HepG2 (cell line): Measurements from ENCODE around the gene NDC1. TPM values are rescaled to one million over a fixed set of nuclear protein-coding genes. Genes with fewer than 3 reads are reported as not detected.

ENCODE experiments used
- CBX5 ChIP-seq: sonication (generic); formaldehyde crosslinking; IDR thresholded peaks from 2 replicates; pipeline ENCODE4 v1.4.0; 2020; ENCODE audit warnings: missing genetic modification reagents, borderline replicate concordance
- ERF ChIP-seq: IDR thresholded peaks from 2 replicates; pipeline ENCODE4 v1.6.1; 2018; ENCODE audit warnings: missing biosample characterization, missing genetic modification reagents
- GATA4 ChIP-seq: sonication (generic); IDR thresholded peaks from 2 replicates; pipeline ENCODE4 v1.6.1; 2016; ENCODE audit warnings: antibody characterized with exemption, low read depth, borderline replicate concordance
- HDAC1 ChIP-seq: sonication (generic); formaldehyde crosslinking; IDR thresholded peaks from 2 replicates; pipeline ENCODE4 v1.5.1; 2020; ENCODE audit warnings: mild to moderate bottlenecking, missing genetic modification reagents
- HMG20B ChIP-seq: conservative IDR thresholded peaks from 2 replicates; pipeline ENCODE4 v1.6.1; 2016; ENCODE audit warnings: missing genetic modification reagents, missing compliant biosample characterization
- HOXA9 ChIP-seq: sonication (generic); formaldehyde crosslinking; IDR thresholded peaks from 2 replicates; pipeline ENCODE4 v1.8.1; 2022; ENCODE audit warnings: missing genetic modification reagents, mild to moderate bottlenecking, moderate library complexity, borderline replicate concordance
- IRF1 ChIP-seq: sonication (generic); formaldehyde crosslinking; IDR thresholded peaks from 2 replicates; pipeline ENCODE4 v1.4.0; 2020; ENCODE audit warnings: low read depth, mild to moderate bottlenecking, missing genetic modification reagents
- KLF6 ChIP-seq: IDR thresholded peaks from 2 replicates; pipeline ENCODE4 v1.8.0; 2016; ENCODE audit warnings: missing biosample characterization, missing genetic modification reagents
- NFIB ChIP-seq: sonication (generic); formaldehyde crosslinking; IDR thresholded peaks from 2 replicates; pipeline ENCODE4 v1.9.0; 2021; ENCODE audit warnings: missing genetic modification reagents, mild to moderate bottlenecking, borderline replicate concordance
- NFKB2 ChIP-seq: sonication (generic); formaldehyde crosslinking; IDR thresholded peaks from 2 replicates; pipeline ENCODE4 v1.4.0; 2020; ENCODE audit warnings: missing genetic modification reagents, borderline replicate concordance
- SALL1 ChIP-seq: sonication (generic); formaldehyde crosslinking; IDR thresholded peaks from 2 replicates; pipeline ENCODE4 v1.8.0; 2022; ENCODE audit warnings: mild to moderate bottlenecking, missing genetic modification reagents
- SOX13 ChIP-seq, 3 experiments: fragments of 450-650 bp in 1 of 3; sonication (generic) in 1 of 3; formaldehyde crosslinking in 1 of 3; IDR thresholded peaks in 2 of 3; conservative IDR thresholded peaks in 1 of 3; 2 replicates each; pipeline versions ENCODE4 v1.5.0 to v1.6.1; 2016 to 2020; ENCODE audit warnings: antibody characterized with exemption in 1 of 3, mild to moderate bottlenecking in 1 of 3, missing compliant biosample characterization in 1 of 3, missing genetic modification reagents in 1 of 3, moderate library complexity in 1 of 3
- TCF7L2 ChIP-seq: IDR thresholded peaks from 2 replicates; pipeline ENCODE4 v1.6.1; 2011; ENCODE audit warnings: mild to moderate bottlenecking, low read depth, low read length, moderate library complexity
- ZBTB21 ChIP-seq: sonication (generic); formaldehyde crosslinking; IDR thresholded peaks from 2 replicates; pipeline ENCODE4 v1.4.0; 2020; ENCODE audit warnings: missing genetic modification reagents
- ZIK1 ChIP-seq: sonication (generic); formaldehyde crosslinking; IDR thresholded peaks from 2 replicates; pipeline ENCODE4 v1.5.0; 2020; ENCODE audit warnings: mild to moderate bottlenecking, low read depth, missing genetic modification reagents, borderline replicate concordance
- ZKSCAN1 ChIP-seq: fragments of 150-350 bp; IDR thresholded peaks from 2 replicates; pipeline ENCODE4 v1.6.1; 2014; ENCODE audit warnings: low read length
- ZMYM3 ChIP-seq: sonication (generic); formaldehyde crosslinking; IDR thresholded peaks from 2 replicates; pipeline ENCODE4 v1.5.1; 2020; ENCODE audit warnings: mild to moderate bottlenecking, missing genetic modification reagents
- ZNF136 ChIP-seq: sonication (generic); formaldehyde crosslinking; IDR thresholded peaks from 2 replicates; pipeline ENCODE4 v1.8.1; 2022; ENCODE audit warnings: low read depth, mild to moderate bottlenecking, moderate library complexity, missing genetic modification reagents
- ZNF160 ChIP-seq: sonication (generic); formaldehyde crosslinking; IDR thresholded peaks from 2 replicates; pipeline ENCODE4 v1.8.0; 2022; ENCODE audit warnings: mild to moderate bottlenecking, inconsistent platforms, missing genetic modification reagents
- ZNF281 ChIP-seq: sonication (generic); formaldehyde crosslinking; IDR thresholded peaks from 2 replicates; pipeline ENCODE4 v1.4.0; 2020; ENCODE audit warnings: missing genetic modification reagents, borderline replicate concordance
- ZNF431 ChIP-seq: sonication (generic); formaldehyde crosslinking; IDR thresholded peaks from 2 replicates; pipeline ENCODE4 v1.9.0; 2022; ENCODE audit warnings: missing genetic modification reagents, low read depth, mild to moderate bottlenecking, borderline replicate concordance
- ZNF550 ChIP-seq: sonication (generic); formaldehyde crosslinking; IDR thresholded peaks from 2 replicates; pipeline ENCODE4 v1.4.0; 2020; ENCODE audit warnings: mild to moderate bottlenecking, missing genetic modification reagents, borderline replicate concordance
- ZNF737 ChIP-seq: sonication (generic); formaldehyde crosslinking; IDR thresholded peaks from 2 replicates; pipeline ENCODE4 v1.5.0; 2020; ENCODE audit warnings: missing genetic modification reagents, mild to moderate bottlenecking, borderline replicate concordance
- polyA plus RNA-seq, 8 experiments: library from polyadenylated mRNA; depleted of rRNA in 3 of 8; stranded (reverse) in 7 of 8; unstranded in 1 of 8; fragments of >200 nt; fragmentation: Illumina TruSeq in 4 of 8; extraction: Trizol in 4 of 8; gene quantifications; 2 replicates each; pipeline versions ENCODE4 v1.2.1 to v1.2.3, GENCODE V29; 2011 to 2016; ENCODE audit warnings: low read depth in 4 of 8, missing spikeins in 1 of 8, mixed read lengths in 1 of 8; ENCODE audit not compliant: insufficient read depth in 1 of 8
- total RNA-seq, 5 experiments: library from RNA; depleted of rRNA; stranded (reverse); fragments of >200 nt; fragmentation: Illumina TruSeq; extraction: Trizol; gene quantifications; 2 replicates each; pipeline ENCODE4 v1.2.3, GENCODE V29; 2016; ENCODE audit warnings: low read depth in 1 of 5
- TF ChIP-seq, protein P1 (sequence below): sonication (generic); formaldehyde crosslinking; IDR thresholded peaks from 2 replicates; pipeline ENCODE4 v1.4.0; 2020; ENCODE audit warnings: mild to moderate bottlenecking, missing genetic modification reagents, borderline replicate concordance

The NDC1 gene
- total and polyA plus RNA-seq, 2 of the 13 experiments (the other 11 are each of a cell fraction or from before 2014, with no cell fraction given): 38.1 to 50.9 TPM

DNA sequence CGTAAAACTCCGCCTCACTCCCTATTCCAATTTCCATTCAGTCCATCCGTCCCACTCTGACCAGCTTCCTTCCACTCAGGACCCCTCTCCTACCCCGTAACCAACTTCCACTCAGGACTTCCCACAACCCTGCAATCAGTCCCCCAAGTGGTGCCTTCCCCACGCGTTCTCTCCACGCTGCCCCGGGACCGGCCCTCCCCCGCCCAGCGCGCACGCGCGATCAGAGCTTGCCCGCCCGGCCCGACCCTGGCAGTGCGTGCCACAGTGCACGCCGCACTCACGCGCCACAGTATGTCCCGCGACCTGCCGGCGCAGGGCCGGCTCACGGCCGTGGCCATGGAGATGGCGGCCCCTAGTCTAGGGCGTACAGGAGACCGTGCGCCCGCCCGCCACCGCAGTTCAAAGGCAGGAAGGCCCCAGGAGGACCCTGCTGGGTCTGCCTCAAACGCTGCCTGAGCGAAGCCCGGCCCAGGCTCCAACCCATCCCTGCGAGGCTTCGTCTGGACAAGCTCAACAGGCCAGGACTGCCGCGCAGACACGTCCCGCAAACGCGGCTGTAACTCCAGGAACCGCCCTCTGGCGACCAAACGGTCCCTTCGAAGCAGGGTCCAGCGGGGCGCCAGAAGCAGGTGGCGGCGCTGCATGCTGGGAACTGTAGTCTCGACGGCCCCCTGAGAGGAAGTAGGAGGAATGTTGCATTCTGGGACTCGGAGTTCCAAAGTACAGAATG, at the start of gene NDC1 (continued):
- no peak for TF ChIP-seq ZNF281 (CRISPR knock-in tag)
- no peak; the same call in 1 of the 2 replicates for TF ChIP-seq HMG20B
- no peak for TF ChIP-seq ZNF431
- no peak; the same call in 1 of the 2 replicates for TF ChIP-seq ZNF550 (CRISPR knock-in tag)
- no peak; the same call in 1 of the 2 replicates for TF ChIP-seq SOX13 (IDR thresholded peaks at IDR 0.05)
- peak in 1 of 2 experiments; percentile 23; a peak in 1 of 4 replicates for TF ChIP-seq SOX13 (CRISPR knock-in tag; conservative IDR thresholded peaks at IDR 0.05 in 1 of 2, IDR thresholded peaks at IDR 0.05 in 1 of 2)
- TF ChIP-seq, protein P1, sequence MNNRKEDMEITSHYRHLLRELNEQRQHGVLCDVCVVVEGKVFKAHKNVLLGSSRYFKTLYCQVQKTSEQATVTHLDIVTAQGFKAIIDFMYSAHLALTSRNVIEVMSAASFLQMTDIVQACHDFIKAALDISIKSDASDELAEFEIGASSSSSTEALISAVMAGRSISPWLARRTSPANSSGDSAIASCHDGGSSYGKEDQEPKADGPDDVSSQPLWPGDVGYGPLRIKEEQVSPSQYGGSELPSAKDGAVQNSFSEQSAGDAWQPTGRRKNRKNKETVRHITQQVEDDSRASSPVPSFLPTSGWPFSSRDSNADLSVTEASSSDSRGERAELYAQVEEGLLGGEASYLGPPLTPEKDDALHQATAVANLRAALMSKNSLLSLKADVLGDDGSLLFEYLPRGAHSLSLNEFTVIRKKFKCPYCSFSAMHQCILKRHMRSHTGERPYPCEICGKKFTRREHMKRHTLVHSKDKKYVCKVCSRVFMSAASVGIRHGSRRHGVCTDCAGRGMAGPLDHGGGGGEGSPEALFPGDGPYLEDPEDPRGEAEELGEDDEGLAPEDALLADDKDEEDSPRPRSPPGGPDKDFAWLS: peak; percentile 51; the same call in 1 of the 2 replicates
- no peak for TF ChIP-seq ZNF737 (CRISPR knock-in tag)
- no peak for TF ChIP-seq NFIB
- peak; percentile 82 for TF ChIP-seq ERF (CRISPR knock-in tag)
- TF ChIP-seq HOXA9 (CRISPR knock-in tag): no peak; the same call in 1 of the 2 replicates
- TF ChIP-seq ZNF136 (CRISPR knock-in tag): peak; percentile 76; the same call in 1 of the 2 replicates
- peak; percentile 98 for TF ChIP-seq HDAC1 (CRISPR knock-in tag)
- peak; percentile 88 for TF ChIP-seq ZIK1 (CRISPR knock-in tag)
- peak; percentile 86 for TF ChIP-seq SALL1 (CRISPR knock-in tag)
- peak; percentile 96 for TF ChIP-seq NFKB2 (CRISPR knock-in tag)
- peak; percentile 31; the same call in 1 of the 2 replicates for TF ChIP-seq ZNF160 (CRISPR knock-in tag)
- no peak; the same call in 1 of the 2 replicates for TF ChIP-seq ZBTB21 (CRISPR knock-in tag)
- no peak for TF ChIP-seq TCF7L2
- peak; percentile 83; the same call in 1 of the 2 replicates for TF ChIP-seq KLF6 (CRISPR knock-in tag)
- peak; percentile 32; the same call in 1 of the 2 replicates for TF ChIP-seq IRF1 (CRISPR knock-in tag)
- TF ChIP-seq ZKSCAN1: no peak
- peak; percentile 45; the same call in 1 of the 2 replicates for TF ChIP-seq GATA4
- peak; percentile 7; the same call in 1 of the 2 replicates for TF ChIP-seq ZMYM3 (CRISPR knock-in tag)
- TF ChIP-seq CBX5: peak; percentile 93; the same call in 1 of the 2 replicates
